NCI-H526 (cell line): ENCODE results near the gene TSSC4.

Experiments used
- DNase-seq, 2 experiments: peaks; one replicate each; lab custom pipeline; 2025; lab: John Stamatoyannopoulos, UW

TSSC4 gene

DNA sequence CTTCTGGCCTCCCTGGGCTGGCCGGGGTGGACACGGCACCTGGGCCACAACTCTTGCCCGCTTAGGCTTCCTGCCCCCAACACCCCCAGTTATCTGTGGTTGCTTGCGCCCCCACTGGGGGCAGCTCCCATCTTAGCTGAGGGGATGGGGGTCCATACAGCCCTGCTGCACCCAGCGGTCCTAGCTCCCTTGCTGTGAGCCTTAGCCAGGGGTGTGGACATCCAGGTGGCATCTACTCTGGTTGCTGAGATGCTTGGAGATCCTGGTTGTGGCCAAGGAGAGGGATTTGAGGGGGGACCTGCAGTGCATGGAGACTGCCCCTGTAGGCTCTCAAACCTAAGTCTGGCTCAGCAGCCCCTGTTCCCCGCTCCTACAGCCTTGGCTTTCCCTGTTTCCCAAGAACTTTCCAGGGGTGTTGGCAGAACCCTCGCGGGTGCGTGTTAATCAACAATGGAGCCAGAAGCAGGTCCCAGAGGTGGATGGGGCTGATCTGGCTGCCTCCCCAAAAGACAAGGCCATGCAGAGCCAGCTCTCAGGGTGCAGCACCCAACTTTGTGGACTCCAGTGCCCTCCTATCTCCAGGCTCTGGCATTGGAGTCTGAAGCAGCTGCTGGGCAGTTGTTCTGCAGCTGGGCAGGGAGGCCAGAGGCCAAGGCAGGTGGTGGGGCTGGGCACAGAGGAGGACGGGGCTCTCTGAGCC lies 47.6 kb downstream of the TSSC4 start:
- no peak for DNase-seq

- DNase-seq = no peak
Observed at GRCh38 chr11:2448661-2449547, 48.4 kb downstream of the TSSC4 start.

- DNase-seq = no peak
Observed at GRCh38 chr11:2449548-2450320, 49.2 kb downstream of the TSSC4 start.

DNA sequence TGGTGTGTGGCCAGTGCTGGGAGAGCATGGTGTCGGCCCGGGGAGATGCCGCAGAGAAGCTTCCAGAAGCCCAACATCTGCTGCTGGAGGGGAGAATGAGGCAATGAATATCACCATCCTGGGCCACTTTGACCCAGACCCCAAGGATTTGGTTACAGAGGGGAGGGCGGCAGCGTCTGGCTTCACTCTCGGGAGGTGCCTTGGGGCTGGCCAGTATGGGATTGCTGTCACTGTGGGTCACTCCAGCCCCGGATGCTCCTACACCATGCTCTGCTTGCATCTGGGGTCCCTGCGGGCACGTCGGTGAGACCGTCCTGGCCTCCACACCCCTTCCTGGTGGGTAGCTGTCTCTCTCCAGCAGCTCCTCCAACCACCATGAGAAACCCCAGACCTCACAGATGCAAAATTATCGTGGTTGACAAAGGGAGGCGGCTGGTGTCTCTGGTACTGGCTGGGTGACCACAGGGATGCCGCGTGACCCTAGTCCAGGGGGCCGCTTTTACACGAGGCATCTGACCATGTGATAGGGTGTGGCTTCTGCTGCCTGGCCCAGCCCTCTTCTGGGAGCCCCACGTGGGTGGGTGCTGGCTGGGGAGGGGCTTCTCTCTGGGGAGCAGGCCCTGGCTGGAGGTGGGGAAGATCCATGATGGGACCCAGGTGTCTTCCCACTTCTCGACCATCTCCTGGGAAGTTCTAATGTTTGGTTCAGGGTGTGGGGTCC lies 49.9 kb downstream of the TSSC4 start:
- DNase-seq = no peak

GRCh38 chr11:2451336-2451735 lies 50.8 kb downstream of the TSSC4 start:
- no peak for DNase-seq

DNA sequence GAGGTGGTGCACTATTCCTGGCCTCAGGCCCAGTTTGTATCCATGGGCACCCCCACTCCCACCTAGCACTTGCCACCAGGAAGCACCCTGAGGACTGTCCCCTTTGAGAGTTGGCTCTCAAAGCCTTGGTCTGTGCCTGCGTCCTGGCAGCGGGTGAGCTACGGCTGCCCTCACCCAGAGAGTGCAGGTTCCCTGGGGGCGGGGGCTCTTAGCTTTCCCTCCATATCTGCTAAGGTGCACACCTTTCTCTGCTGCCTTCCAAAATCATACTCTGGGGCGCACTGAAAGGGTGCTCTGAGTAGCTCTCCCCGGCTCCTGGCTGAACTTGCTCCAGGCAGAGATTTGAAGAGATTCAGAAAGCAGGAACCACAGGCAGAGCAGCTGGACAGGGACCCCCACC lies 51.4 kb downstream of the TSSC4 start:
- no peak for DNase-seq

DNA sequence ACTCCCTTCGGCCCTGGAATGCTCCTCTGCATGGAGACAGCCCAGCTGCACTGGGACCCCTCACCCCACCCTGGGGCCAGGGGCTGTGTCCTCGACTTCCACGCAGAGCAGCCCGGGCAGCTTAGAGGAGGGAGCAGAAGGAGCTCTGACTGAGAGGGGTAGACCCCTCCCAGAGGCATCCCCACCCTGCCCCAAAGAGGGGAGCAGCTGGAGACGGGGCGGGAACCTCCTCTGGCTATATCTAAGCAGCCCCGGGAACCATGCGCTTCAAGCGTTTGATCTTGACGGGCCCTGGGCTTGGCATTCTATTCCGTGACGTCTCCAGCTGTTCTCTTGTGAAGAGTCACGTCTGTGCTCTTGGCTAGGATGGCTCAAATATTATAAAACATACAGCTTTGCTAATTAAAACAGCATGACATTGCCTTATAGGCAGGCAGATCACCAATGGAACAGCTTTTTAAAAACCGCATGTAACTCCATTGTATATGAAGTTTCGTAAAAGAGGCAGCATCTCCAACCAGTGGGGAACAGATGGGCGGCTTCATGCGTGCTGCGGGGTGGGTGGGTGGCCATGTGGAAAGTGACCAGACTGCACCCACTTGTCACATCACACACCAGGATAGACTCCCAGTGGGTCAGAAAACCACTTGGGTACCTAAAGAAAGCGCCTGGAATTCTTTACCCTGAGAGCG lies 51.9 kb downstream of the TSSC4 start:
- DNase-seq = no peak

- DNase-seq = no peak
Observed at GRCh38 chr11:2453436-2453835, 52.9 kb downstream of the TSSC4 start.
